Fibroblast of mammary gland (primary cell): Measurements from ENCODE around the gene CYREN.
A peak's percentile ranks its signal among the peaks of the same experiment; 100 is the strongest.

ENCODE experiments used
- DNase-seq: peaks from one replicate; pipeline ENCODE4 v3.0.0-alpha.2; 2010; ENCODE audit warnings: low read depth
- H3K4me3 ChIP-seq: 2 replicates; pipeline ENCODE4 v1.5.1; 2011; ENCODE audit warnings: low read depth, mild to moderate bottlenecking, low read length, moderate library complexity; ENCODE audit not compliant: control insufficient read depth
- TF ChIP-seq, protein P1 (sequence below): conservative IDR thresholded peaks from 2 replicates; pipeline ENCODE4 v1.5.1; 2011; ENCODE audit warnings: low read depth, low read length, inconsistent platforms; ENCODE audit not compliant: control insufficient read depth, insufficient read depth

CYREN gene

DNA sequence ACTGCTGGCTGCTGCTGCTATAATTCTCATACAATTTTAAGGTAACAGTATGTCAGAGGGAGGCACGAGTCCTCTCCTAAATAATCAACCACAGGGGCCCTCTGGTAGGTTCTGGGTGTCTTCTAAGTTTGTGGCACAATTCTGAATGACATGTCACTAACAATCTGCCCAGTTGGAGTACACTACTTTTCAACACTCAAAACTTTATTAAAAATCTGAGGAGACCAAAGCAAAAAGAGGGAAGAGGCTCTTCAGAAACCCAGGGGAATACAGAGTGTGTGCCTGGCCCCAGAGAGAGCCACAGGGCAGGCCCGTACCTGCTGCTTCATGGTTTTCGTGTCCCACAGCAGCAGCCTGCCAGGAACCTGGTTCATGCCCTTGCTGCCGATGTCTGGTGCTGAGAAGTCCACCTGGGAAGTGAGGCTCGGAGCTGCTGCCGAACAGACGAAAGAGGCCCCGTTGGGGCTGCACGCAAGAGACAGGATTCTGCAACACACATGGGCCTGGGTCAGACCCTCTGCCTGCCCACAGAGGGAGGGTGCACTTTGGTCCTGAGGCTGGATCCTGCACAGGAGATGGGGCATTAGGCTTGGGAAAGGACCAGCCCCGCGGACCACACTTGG, 22.5 kb upstream of the CYREN start:
- TF ChIP-seq, protein P1, sequence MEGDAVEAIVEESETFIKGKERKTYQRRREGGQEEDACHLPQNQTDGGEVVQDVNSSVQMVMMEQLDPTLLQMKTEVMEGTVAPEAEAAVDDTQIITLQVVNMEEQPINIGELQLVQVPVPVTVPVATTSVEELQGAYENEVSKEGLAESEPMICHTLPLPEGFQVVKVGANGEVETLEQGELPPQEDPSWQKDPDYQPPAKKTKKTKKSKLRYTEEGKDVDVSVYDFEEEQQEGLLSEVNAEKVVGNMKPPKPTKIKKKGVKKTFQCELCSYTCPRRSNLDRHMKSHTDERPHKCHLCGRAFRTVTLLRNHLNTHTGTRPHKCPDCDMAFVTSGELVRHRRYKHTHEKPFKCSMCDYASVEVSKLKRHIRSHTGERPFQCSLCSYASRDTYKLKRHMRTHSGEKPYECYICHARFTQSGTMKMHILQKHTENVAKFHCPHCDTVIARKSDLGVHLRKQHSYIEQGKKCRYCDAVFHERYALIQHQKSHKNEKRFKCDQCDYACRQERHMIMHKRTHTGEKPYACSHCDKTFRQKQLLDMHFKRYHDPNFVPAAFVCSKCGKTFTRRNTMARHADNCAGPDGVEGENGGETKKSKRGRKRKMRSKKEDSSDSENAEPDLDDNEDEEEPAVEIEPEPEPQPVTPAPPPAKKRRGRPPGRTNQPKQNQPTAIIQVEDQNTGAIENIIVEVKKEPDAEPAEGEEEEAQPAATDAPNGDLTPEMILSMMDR, result no peak
- DNase-seq, result no peak
- H3K4me3 ChIP-seq, result no peak overlapping the region

DNA sequence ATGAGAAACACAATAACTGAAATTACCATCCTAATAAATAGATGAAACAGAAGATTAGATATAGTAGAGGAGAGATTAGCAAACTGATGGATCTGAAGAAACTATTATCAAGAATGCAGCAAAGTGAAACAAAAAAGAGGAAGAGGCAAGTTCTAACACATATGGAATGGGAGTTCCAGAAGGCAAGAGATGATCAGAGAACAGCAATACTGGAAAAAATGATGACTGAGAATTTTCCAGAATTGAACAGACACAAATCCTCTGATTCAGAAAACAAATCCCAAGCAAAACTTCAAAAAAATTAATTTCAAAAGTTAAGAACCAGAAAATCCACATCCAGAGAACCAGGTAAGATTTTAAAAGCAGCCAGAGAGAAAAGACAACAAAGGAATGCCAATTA, 20.2 kb upstream of the CYREN start:
- no peak overlapping the region for H3K4me3 ChIP-seq
- no peak for DNase-seq
- TF ChIP-seq, protein P1, result no peak

DNA sequence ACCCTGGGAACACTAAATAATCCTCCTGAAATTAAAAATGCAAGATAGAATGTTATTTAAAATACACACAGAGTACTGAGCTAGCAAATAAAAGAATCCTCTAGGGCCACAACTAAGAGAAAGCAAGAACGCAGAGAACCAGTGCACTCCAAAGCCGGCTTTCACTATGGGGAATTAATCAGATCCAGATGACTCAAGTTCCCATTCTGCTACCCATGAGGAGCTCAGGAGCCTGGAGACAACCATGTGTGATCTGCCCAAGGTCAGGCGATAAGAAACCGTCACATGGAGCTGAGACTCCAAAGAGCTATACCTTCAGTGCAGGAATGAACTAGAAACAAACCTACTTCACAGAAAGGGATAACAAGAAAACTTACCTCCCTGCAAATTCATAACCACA, 19.5 kb upstream of the CYREN start:
- peak; percentile 78 for DNase-seq
- TF ChIP-seq, protein P1, result no peak
- no peak overlapping the region for H3K4me3 ChIP-seq

DNA sequence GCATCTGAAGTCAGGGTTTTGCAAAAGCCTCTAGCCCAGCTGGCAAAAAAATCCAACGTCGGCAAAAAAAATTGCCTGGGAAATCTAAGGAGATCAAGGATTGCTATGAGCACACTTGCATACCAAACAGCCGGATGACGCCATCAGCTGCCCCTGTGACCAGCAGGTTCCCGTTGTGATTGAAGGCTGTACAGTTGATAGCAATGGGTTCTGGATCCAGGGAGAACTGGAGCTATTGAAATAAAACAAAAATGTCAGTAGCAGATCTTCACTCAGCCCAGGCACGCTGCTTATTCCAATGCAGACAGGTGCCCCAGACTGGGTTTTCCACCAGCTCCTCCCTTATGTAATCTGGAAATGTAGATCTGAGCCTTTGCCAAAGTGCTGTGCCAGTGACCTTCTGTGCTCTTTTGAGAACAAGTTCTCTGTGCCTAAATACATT, 18.7 kb upstream of the CYREN start:
- DNase-seq, result peak; percentile 35
- TF ChIP-seq, protein P1, result no peak
- H3K4me3 ChIP-seq, result no peak overlapping the region

DNA sequence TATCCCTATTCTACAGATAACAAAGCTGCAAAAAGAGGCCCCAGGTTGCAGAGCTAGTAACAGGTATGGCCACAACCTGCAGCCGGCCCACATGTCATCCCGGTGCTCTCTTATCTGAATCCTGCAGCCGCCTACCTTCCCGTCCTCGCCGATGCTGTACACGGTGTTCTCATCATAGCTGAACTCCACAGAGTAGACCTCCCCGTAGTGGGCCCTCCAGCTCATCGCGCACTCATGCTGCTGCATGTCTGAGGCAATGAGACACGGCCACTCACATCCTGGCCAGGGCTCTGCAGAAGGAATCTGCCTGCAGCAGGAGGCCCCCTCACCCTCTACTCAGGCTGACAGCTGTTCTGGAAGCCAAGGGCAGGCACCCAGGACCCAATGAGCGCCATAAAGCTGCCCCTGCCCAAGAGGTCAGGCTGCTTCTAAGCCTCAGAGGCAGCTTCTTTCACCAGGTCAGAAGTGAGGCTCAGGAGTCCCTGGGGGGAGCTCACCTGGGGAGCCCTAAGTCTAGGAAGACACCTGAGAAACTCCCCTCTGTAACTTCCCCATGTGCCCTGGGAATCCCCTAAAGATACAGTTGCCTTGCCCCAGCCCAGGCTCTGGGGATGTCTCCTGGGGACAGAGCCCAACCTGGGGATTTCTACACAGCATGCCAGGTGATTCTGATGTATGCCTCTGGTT, 17.9 kb upstream of the CYREN start:
- DNase-seq, result peak; percentile 64
- TF ChIP-seq, protein P1, result no peak
- no peak overlapping the region for H3K4me3 ChIP-seq

DNA sequence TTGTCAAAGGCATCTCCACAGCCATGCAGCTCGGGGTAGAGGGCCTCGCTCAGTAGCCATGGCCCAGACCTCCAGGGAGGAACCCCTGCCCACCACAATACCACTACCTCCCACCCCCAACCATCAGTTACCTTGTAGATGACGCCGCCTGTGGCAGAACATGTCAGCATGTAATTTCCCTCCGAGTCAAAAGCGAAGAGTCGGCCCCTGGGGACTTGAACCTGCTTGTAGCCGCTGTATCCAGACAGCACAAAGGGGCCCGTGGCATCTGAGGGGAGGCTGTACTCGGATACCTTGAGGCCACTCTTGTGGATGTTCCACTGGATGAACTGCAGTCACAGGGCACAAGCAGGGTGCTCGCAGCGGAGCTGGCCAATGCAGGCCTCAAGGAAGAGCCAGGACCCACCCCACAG, 16.3 kb upstream of the CYREN start:
- H3K4me3 ChIP-seq, result no peak overlapping the region
- TF ChIP-seq, protein P1, result no peak
- DNase-seq, result no peak
